Activated naive CD8-positive, alpha-beta T cell treated with anti-CD3 and anti-CD28 coated beads, Interleukin-2, amount 50 U/mL, for 16 hours (primary cell): ENCODE results near the gene CMTM8.

Source experiments
- DNase-seq: peaks from one replicate; pipeline ENCODE4 v3.0.0-alpha.2; 2020; ENCODE audit warnings: low read depth, low spot score

CMTM8 gene

DNA sequence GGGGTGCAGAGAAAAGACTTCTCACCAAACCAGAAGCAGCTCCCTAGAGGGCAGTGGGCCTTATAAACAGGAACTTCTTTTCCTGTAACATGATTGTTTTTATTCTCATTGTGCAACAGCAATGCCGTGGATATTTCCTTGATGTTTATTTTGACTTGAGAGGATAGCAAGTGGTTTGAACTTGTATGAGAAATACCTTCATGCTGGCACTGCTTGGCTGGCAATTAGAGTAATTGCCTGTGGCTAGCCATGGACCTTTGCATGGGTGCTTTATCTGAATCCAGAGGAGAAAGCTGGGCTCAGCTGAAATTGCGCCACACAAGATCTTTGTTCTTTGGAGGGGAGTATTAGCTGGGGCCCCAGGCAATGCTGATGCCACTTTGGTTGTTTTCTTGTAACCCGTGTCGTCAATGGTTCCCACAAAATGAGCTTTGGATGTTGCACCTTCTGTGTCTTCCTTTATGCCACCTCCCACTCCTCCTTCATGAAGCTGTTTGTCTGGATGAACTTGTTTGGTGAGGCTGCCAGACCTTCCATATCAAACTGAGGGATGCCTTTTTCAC is 37.9 kb downstream of the CMTM8 start:
- no peak for DNase-seq

DNA sequence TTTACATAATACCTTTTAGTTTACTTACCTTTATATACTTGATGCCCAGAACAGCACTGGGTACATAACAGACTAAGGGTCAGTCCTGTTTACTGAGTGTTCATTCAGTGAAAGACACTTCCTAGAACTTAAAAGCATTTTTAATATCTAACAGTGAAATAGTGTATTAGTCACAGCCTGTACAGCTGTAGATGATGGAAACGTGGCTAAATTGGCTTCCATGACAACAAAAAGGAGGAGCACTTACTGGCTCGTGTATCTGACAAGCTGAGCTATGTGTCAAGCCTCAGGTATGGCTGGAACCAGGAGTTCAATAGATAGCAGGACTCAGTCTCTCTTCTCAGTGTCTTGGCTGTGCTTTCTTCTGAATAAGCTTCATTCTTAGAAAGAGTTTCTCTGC is 40.2 kb downstream of the CMTM8 start:
- no peak for DNase-seq

DNA sequence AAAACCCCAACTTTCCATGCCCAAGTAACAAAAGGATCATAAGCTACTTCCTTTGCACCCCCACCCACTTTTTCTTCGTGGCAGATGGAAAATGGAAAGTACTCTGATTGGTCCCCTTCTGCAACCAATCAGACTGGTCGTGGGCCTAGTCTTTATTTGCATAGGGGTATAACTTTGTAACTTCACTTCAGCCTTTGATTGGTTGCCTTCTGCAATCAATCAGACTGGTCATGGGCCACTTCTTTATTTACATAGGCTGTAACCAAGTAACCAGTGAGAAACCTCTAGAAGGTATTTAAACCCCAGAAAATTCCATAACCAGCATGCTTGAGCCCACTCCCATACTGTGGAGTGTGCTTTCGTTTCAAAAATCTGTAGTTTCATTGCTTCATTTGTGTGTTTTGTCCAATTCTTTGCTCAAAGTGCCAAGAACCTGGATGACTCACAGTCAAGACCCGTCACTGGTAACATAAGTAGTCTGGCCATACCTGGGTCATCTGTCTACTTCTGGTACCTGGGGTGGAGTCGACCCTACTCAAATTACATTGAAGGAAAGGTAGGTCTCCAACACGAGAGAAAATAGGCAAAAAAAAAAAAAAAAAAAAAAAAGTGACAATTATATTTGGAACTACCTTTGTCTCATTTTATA is 41.9 kb downstream of the CMTM8 start:
- no peak for DNase-seq

DNA sequence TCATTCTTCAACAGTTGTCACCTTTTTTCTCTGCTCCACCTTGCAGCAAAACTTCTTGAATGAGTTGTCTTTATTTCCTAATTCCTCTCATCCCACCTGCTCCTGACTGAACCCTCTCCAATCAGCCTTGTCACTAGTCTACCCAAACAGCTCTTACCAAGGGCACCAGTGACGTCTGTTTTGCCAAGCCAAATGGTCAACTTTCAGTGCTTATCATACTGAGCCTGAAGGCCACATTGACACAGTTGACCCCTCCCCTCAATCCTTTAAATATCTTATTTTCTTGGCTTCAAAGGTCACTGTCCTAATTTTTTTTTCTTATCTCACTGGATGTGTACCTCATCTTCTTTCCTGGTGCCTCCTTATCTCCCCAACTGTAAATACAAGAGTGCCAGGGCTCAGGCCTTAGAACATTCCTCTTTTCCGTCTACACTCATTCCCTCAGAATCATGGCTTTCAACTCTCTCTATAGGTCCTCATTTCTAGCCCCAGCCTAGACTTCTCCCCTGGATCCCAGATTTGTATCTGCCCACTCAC is 43.2 kb downstream of the CMTM8 start:
- DNase-seq: no peak

DNA sequence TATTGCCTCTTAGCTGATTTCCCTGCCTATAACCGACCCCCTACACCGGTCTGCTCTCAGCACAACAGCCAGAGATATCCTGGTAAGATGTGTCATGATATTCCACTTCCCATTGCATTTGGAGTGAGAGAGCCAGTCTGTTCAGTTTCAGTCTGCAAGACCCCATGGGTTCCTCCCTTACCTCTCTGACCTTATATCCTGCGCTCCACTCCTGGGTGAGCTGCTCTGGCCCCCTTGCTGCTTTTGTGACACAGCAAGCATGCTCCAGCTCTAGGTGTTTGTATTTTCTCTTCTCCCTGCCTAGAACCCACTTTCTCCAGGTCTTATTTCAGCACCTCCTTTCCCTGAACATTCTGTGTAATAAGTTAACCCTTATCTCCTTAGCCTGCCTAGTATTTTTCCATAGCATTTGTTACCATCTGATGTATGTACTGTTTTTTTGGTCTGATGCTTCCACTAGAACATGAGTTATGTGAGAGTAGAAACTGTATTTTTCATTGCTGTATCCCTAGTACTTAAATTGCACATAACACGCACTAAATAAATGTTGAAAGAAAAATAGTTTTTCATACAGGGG is 44.2 kb downstream of the CMTM8 start:
- no peak for DNase-seq

DNA sequence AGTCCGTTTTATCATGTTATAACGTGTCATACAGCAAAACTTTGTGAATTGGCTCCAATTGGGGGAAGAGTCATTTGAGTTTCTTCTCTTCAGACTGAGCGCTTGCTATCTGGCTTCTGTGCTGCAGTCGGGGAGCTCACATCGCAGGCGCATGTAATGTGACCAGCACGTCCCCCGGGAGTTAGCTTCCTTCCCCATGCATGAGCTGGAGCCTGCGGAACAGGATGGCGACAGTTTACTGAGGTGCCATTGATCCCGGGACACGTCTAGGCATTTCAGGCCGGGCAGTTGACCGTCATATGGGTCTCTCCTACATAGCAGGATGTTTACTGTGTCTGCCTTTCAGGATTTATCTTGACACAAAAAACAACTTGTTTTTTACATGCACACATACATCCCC is 44.8 kb downstream of the CMTM8 start:
- no peak for DNase-seq

DNA sequence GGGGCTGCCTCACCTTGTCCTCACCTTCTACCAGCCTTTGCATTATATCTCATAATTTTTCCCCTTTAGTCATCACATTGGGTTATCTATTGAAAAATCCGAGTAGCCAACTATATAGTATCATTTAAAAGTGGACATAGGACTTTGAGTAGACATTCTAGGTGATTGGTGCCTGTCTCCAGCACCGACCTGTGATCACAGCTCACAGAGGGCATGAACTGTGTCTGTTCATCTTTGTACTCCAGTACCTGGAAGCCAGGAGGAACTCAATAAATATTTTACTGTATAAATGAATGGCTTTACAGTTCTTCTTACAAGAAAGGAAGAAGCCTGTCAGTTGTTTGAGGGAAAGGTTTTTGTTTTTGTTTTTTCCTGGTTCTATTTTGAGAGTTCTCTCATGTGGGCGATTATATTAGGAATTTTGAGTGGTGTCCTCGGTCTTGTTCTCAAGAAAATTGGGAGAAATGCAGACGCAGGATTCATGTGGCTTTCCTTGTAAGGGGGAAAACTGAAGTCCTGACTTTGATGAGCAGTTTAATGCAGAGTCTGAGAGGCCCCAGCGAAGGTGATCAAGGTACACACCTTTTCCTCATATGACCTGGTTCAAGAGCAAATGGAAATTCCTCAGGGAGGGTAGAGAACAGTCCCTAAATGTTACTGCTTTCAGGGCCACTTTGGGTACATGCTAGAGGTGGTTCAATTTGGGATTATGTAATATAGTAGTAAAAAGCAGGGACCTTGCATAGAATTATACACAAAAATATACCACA is 46.1 kb downstream of the CMTM8 start:
- DNase-seq: no peak

DNA sequence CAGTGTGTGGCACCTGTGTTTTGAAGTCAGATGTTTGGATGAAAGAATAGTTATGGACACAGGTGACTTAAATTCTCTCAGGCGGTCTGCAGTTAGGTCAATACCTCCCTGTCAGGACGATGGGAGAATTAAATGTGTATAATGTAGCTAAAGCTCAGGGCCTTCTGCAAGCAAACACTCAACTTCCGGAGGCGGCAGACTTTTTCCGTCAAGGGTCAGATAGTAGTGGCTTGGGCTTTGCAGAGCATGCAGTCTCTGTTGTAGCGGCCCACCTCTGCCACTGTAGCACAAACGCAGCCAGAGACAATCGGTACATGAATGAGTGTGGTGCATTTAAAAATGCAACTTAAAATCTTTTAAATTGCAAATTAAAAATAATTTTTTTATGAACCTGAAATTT is 47.4 kb downstream of the CMTM8 start:
- no peak for DNase-seq

DNA sequence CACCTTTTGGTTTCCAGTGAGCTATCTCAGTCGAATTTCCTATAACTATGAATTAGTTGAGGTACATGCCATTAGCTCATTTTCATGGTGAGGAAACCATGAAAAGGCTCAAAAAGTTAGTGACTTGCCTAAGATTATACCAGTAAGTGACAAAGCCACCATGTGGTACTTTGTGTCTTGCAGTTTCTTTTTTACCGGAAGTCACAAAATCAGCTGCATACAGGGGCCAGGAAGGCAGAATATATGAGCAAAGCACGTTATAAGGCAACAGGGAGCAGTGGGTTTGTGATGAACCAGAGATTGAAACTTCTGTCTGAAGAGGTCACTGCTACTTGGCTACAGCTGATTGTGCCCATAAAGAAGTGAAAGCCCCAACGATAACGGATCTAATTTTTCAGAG is 50.3 kb downstream of the CMTM8 start:
- DNase-seq: no peak

DNA sequence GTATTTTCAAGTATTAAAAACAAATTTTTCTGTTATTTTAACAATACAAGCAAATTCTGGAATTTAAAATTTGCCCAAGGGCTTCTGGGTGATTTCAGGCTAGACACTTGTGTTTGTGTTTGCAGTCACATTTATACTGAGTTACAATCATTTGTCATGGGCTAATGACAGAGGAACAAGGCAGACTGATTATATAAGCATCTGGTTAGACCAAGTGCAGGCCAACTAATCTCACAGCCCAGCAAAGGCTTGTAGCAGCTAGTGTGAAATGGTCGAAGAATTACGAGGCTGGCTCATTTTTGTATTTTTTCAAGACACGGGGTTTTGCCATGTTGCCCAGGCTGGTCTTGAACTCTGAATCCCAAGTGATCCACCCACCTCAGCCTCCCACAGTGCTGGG is 52.1 kb downstream of the CMTM8 start:
- no peak for DNase-seq

DNA sequence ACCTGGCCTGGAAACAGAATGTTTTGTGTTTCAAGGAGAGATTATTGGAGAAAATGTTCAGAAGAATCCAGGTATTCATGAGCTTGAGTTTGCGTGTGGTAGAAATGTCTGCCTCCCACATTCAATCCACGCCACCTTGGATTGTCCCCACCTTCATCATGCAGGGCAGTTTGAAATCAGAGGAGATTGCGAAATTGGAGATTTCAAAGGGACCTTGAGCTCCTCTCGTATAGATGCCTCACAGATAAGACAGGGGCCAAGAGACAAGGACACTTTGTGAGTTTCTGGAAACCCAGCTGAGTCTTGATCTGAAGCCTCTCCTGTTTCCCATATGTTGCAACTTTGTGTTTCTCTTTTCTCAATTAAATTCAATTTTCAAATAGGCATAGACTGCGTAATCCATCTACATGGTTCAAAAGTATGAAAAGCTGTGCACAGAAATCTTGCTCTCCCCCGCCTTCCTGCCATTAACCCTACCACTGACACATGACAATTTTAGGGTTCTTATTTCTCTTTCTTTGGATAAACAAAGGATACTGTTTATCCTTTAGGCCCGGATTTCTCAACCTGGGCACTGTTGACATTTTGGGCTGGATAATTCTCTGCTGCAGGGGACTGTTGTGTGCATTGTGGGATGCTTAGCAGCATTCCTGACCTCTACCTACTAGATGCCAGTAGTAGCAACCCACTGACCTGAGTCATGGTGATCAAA is 53.8 kb downstream of the CMTM8 start:
- no peak for DNase-seq

DNA sequence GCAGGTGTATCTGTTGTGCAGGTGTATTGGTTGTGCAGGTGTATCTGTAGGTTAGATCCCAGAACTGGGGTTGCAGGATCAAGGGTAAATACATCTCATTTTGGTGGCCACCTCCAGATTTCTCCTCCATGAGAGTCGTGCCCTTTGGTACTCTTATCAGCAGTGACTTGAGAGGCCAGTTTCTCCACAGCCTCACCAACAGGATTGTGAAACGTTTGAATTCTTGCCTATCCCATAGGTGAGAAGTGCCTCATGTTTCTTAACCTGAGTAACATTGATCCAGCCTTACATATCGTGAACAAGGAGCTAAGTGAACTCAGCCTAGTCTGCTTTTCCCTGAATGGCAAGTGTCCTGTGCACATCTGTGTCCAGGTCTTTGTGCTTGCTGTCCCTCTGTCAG is 55.4 kb downstream of the CMTM8 start:
- DNase-seq: no peak

DNA sequence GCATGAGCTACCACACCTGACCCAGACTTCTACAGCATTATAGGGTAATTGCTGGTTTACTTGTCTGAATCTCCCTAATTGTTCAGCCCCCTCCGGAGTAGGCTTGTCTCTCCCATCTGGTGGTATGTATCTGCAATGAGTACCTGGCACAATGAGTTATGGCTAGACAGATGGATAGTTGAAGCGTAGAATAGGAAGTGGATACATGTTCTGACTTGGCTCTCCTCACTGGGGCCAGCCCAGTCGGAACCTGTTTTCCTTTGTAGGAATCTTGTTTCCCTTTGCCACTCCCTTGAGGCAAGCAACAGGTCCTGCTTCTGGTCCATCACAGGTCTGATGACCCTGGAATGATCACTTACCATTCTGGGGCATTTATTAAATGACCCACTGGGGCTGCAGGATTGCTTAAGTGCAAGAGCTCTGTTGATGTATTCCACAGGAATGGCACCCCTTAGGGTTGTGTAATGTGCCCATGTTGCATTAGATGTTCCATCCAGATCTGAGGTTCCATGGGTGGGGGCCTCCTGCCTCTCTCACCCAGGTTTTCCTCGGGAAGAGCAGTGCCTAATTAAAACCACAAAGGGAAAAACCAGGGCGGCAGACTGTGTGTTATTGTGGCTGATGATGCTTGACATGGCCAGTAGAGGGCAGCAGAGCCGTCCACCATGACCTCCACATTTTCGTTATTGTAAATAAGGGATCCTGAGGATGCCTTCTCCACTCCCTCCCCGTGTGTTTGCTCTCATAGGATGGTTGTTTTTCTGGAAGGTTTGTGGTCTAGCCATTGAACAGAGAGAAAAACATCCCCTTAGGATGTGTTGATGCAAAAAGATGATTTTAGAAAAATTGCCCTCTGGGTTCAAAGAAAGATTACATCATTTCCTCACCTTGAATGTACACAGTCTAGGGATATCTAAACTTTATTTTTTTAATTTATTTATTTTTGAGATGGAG is 58.0 kb downstream of the CMTM8 start:
- no peak for DNase-seq

DNA sequence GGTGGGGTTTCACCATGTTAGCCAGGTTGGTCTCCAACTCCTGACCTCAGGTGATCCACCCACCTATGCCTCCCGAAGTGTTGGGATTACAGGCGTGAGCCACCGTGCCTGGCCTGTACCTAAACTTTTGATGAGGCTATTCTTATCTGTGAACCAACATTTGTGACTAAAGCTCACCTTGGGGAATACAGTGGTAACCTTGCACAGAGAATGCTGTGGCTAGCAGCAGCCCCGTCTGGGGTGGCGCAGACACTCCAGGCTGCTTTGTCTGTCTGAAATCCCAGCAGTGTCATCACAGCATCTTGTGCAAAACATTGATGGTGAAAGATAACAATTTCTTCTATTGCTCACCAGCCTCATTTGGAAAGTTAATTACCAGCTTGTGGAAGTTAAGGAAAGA is 58.9 kb downstream of the CMTM8 start:
- DNase-seq: no peak

DNA sequence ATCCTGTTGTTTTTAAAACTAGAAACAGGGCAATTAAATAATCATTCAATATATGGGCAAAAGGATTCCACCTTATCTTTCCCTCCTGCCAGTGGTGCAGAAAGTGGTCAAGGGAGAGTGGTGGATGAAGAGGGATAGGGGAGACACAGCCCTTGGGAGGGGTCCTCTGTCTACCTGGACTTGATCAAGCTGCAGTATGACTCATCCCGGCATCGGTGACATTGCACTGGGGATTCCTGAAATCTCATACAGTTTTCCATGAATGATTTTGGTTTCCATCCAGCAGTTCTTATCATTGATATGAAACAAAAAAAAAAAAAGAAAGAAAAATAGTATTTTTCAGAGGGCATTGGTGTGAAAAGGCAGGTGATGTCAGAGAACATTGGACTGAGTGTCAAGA is 62.9 kb downstream of the CMTM8 start:
- no peak for DNase-seq

DNA sequence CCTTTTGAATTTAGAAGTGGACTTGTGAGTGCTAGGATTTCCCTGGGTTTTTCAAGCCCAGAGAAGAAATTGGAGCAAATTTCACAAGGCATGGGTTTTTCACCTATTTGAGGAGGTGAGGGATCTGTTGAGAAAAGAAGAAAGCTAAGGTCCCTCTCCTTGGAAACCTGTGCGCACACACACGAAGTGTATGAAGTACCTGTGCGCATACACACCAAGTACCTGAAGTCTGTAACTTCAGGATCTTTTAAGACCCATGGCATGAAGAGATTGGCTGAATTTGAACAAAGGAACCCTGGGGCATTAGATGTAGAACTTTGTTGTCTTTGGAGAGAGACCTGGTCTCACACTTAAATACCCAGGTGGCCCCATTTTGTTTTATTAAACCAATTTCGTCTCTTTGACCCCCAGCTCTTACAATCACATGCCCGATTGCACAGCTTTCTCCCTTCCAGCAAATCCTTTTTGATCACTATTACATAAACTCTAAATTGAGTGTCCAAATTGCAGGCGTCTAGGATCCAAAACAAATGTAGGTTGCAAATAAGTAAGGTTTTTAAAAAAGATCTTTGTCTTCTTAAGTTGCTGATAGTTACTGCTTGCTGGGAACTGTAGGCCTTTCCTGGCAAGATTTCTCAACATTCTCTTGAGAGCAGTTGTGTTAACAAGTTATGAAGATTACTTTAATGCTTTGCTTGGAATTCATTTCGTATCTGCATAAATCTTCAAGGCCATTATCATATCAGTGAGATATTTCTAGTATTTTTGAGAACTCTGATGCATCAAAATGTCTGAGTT is 64.3 kb downstream of the CMTM8 start:
- DNase-seq: no peak

DNA sequence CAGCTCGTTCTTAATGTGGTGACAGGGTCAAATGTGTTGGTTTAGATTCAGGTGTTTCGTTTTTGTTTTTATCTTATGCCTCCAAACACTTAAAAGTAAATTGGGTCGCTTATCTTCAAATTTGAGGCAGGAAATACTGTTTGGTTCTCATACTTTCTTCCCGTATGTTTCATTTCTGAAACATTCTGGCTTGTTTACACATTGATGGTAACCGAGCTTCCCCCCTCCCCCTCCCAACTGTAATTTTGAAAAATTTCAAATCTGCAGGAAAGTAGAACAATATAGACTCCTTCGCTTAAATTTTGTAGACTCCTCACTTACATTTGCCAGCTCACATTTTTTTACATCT is 64.9 kb downstream of the CMTM8 start:
- DNase-seq: no peak

DNA sequence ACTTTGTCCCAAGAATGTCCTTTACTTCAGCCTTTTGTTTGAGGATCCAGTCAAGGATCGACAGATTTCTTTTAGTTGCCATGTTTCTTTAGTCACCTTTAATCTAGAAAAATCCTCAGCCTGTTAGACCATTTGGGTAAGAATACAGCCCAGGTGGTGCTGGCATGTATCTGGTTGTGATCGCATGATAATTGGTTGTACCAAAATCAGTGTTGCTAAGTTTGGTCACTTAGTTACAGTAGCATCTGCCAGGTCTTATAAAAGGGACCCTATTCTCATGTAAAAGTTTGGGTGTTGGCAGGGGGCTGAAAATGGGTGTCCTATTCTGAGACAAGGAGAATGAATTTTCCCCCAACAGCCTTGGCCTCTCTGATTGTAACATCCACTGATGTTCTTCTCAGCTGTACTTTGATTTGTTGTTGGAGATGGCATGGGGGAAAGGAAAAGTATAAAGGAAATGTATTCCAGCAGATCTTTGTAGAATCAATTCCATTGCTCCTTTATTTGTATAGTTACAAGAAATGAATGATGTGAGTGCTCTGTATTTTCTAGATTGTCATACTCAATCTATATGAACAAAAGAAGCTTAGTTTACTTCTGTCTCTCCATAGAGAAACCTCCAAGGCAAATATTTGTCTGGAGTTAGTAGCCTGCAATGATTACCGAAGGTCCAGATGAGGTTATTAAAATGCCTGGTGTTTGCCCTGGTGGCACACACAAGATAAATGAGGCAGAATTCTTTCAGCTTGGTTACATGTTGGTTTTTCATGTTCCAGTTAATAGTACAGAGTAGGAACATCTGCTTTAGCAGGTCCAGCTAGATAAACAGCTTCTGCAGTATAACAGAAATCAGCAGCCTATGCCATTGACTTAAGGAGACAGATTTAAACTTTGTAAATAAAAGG is 65.7 kb downstream of the CMTM8 start:
- DNase-seq: no peak

DNA sequence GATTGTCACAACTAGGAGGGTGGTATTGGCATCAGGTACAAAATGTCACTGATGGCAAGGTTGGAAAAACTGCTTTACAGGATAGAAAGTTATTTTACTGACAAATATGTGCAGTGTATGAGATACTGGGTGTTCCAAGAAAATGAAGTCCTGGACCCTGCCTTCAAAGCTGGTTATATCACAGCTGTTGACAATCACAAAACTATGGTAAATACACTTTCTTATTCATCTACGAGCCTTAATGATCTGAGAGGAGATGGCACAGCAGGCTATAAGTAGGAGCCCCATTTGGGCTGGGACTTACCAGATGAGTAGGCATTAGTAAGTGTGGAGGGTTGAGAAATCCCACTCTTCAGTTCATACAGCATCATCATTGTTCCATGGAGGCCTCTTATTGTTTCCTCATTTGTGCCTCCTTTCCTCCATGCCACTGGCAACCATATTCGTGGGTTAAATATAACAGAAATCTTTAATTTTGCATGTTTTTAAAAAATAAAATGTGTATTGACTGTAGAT is 66.9 kb downstream of the CMTM8 start:
- DNase-seq: no peak
